Neutrophil (primary cell): ENCODE measurements around the gene ECE1.
A peak's percentile ranks its signal among the peaks of the same experiment; 100 is the strongest.
"Not testable (repeated sequence)": the region's sequence is repeated elsewhere in the genome, so short reads cannot be mapped to it uniquely, and the experiment has no call there.

Experiments
- H3K27ac ChIP-seq: fragments of 200-600 bp; sonication (generic); 2 replicates; pipeline ENCODE4 v1.5.1; 2016; ENCODE audit warnings: mild to moderate bottlenecking, moderate library complexity
- H3K27me3 ChIP-seq: fragments of 200-600 bp; sonication (generic); 2 replicates; pipeline ENCODE4 v1.6.0; 2016; ENCODE audit warnings: mild to moderate bottlenecking
- H3K36me3 ChIP-seq: fragments of 200-600 bp; sonication (generic); 2 replicates; pipeline ENCODE4 v1.5.1; 2017
- H3K4me1 ChIP-seq, 2 experiments: fragments of 200-600 bp in 1 of 2; sonication (generic) in 1 of 2; 1 replicate in 1 of 2; 2 replicates in 1 of 2; pipeline versions ENCODE4 v1.5.1 to v1.6.1; 2013 to 2016; ENCODE audit warnings: low read depth in 1 of 2, low read length in 1 of 2, mild to moderate bottlenecking in 1 of 2, moderate library complexity in 1 of 2; ENCODE audit not compliant: control insufficient read depth in 1 of 2, insufficient read depth in 1 of 2
- H3K4me3 ChIP-seq, 2 experiments: fragments of 200-600 bp in 1 of 2; sonication (generic) in 1 of 2; 1 replicate in 1 of 2; 2 replicates in 1 of 2; pipeline ENCODE4 v1.5.1; 2013 to 2016; ENCODE audit warnings: low read depth in 1 of 2, low read length in 1 of 2, mild to moderate bottlenecking in 1 of 2, moderate library complexity in 1 of 2
- H3K9me3 ChIP-seq: fragments of 200-600 bp; sonication (generic); 2 replicates; pipeline ENCODE4 v1.5.1; 2016
- CTCF ChIP-seq: fragments of 200-600 bp; sonication (generic); IDR thresholded peaks from 2 replicates; pipeline ENCODE4 v1.5.1; 2016; ENCODE audit warnings: antibody characterized with exemption

ECE1 gene

GRCh38 chr1:21284206-21285054, 5.8 kb downstream of the ECE1 start:
- peaks cover 41% of the 10 kb centered on the region for H3K36me3 ChIP-seq

GRCh38 chr1:21283524-21283923, 6.7 kb downstream of the ECE1 start:
- TF ChIP-seq CTCF = no peak
- Histone ChIP-seq H3K27me3 (no peaks in the 10 kb centered on the region), H3K27ac (no peak overlapping the region), H3K4me1 (peaks cover 64 to 66% of the 10 kb centered on the region in 2 experiments), H3K36me3 (peaks cover 50% of the 10 kb centered on the region), H3K9me3 (no peaks in the 10 kb centered on the region), H3K4me3 (no peak overlapping the region)

More at GRCh38 chr1:21284206-21285054, 5.8 kb downstream of the ECE1 start:
- no peak for TF ChIP-seq CTCF
- Histone ChIP-seq H3K9me3 (no peaks in the 10 kb centered on the region), H3K27me3 (no peaks in the 10 kb centered on the region), H3K27ac (peak overlapping the region; percentile 75), H3K4me3 (peak overlapping the region in 1 of 2 experiments; percentile 32), H3K4me1 (peaks cover 67 to 70% of the 10 kb centered on the region in 2 experiments)

DNA sequence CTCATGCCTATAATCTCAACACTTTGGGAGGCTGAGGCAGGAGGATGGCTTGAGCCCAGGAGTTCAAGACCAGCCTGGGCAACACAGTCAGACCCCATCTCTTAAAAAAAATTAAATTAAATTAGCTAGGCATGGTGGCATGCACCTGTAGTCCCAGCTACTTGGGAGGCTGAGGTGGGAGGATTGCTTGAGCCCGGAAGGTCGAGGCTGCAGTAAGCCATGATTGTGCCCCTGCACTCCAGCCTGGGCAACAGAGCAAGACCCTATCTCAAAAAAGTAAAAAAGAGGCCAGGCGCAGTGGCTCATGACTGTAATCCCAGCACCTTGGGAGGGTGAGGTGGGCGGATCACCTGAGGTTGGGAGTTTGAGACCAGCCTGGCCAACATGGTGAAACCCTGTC, 8.2 kb downstream of the ECE1 start:
- Histone ChIP-seq H3K4me1 (peaks cover 49 to 50% of the 10 kb centered on the region in 2 experiments), H3K36me3 (peaks cover 62% of the 10 kb centered on the region)
- H3K4me3 ChIP-seq, H3K27ac ChIP-seq, H3K27me3 ChIP-seq, H3K9me3 ChIP-seq: not testable (repeated sequence)

- peak overlapping the region; percentile 9 to 20 for H3K4me3 ChIP-seq
- peaks cover 40 to 42% of the 10 kb centered on the region in 2 experiments for H3K4me1 ChIP-seq
- H3K36me3 ChIP-seq = peaks cover 71% of the 10 kb centered on the region
- H3K27me3 ChIP-seq = no peaks in the 10 kb centered on the region
- no peak for TF ChIP-seq CTCF
- H3K27ac ChIP-seq = peak overlapping the region; percentile 72
- H3K9me3 ChIP-seq = no peaks in the 10 kb centered on the region
These were observed 9.8 kb downstream of the ECE1 start for GRCh38 chr1:21280482-21280881.

DNA sequence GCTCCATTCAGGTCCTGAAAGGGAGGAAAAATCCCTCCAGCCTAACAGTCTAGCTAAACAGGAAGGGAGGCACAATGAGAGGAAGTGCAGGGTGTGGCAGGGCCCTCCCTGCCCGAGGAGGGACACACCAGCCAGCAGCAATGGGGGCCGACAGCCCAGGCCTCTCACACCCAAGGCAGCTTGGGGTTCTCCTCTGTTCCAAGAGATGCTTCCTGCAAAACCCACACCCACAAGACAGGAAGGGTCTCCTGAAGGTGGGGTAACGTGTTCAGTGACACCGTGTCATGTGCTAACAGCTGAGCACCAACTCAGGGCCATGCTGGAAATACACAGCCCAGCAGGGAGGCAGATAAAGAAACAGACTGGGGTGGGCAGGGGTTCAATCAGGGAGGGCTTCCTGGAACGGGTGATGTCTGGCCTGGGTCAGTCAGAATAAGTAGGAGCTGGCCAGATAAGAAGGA, 10.2 kb downstream of the ECE1 start:
- Histone ChIP-seq H3K4me3 (peak overlapping the region; percentile 9 to 20), H3K36me3 (peaks cover 73% of the 10 kb centered on the region), H3K27ac (peak overlapping the region; percentile 72), H3K27me3 (no peaks in the 10 kb centered on the region), H3K4me1 (peaks cover 36 to 38% of the 10 kb centered on the region in 2 experiments), H3K9me3 (no peaks in the 10 kb centered on the region)
- no peak for TF ChIP-seq CTCF
